HG02678 (cell line): ENCODE results near the gene GOLPH3.
"Not testable (repeated sequence)": the region's sequence is repeated elsewhere in the genome, so short reads cannot be mapped to it uniquely, and the experiment has no call there.

Experiments
- ATAC-seq: cut with Tn5 transposase; IDR thresholded peaks from one replicate; pipeline ENCODE4 v1.9.1; 2021; ENCODE audit warnings: mild to moderate bottlenecking, moderate library complexity; ENCODE audit not compliant: unreplicated experiment

Gene GOLPH3

DNA sequence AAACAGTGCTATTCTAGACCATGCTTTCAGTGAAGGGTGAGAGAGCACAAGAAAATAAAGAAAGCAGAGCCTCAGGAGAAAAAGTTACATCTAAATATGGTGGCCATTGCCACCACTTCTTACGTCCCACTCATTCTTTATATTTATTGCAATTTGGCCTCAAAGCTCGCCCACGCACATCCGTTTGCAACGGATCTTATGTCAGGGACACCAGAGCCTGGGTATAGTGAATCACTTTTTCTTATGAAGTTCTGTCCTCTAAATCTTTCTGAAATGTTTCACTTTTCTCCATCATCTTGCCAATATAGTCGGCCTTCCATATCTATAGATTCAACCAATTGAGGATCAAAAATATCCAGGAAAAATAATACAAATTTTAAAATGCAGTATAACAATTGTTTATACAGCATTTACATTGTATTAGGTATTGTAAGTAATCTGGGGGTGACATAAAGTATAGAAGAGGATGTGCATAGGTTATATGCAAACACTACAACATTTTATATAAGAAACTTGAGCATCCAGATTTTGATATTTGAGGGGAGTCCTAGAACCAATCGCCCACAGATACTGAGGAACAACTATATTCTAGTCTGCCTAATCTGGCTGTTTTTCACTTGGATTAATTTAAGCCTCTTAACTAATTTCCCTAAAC lies 35.2 kb downstream of the GOLPH3 start:
- ATAC-seq = no peak

DNA sequence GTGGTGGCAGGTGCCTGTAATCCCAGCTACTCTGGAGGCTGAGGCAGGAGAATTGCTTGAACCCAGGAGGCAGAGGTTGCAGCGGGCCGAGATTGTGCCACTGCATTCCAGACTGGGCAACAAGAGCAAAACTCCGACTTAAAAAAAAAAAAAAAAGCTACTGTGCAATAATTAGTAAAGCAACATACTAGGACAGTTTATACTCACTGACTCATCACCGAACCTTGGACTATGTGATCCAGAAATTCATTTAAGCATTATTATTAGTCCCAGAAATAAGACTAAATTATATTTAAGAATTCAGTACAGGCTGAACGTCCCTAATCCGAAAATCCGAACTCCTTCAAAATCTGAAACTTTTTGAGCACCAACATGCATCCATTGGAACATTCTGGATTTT lies 37.8 kb downstream of the GOLPH3 start:
- ATAC-seq = no peak

DNA sequence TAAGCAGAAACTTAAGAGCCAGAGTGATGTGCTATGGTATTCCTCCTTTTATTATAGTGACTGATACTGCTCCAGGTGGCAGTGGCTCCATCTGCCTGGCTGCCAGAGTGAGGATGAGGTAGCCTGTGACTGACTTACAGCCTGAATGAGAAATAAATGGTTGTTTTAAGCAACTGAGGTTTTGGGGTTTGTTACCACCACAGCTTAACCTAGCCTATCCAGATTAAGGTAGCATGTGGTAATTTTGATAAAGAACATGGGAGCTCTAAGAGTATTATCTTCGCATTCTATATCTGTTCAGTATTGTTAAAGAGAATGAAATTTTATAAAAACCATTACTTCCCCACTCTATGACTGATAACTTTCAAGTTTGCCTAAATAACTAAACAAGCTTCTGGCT lies 39.0 kb downstream of the GOLPH3 start:
- no peak for ATAC-seq

DNA sequence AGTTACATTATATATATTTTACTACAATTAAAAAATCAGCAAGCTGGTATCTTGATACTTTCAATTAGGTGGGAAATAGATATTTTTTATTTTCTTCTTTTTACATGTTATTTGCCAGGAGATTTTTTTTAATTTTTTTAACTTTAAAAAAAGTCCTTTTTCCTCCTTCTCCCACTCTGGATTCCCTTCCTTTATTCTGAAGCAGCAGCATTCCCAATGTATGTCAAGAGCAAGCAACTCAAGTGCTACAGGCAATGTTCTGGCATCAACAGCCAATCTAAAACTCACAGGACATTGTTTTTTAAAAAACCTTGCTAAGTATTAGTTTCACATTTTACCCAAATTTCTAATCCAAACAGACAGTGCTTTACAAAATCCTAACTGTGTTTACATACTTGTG lies 41.4 kb downstream of the GOLPH3 start:
- ATAC-seq = no peak

DNA sequence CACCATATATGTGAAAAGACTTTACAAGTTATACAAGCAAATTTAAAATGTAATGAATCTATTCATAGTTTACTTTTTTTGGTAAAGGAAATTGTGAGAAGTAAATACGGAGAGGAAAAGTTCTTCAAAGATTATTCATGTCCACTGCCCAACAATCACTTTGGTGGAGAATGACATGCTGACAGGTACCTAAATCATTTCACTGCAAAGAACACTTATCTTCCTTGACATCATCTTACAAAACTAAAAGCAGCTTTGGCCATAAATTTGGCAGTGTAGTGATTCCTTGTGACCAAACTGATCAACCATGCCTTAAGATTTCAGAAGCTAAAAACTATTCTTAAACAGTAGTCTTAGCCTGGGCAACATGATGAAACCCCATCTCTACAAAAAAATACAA lies 42.5 kb downstream of the GOLPH3 start:
- no peak for ATAC-seq

DNA sequence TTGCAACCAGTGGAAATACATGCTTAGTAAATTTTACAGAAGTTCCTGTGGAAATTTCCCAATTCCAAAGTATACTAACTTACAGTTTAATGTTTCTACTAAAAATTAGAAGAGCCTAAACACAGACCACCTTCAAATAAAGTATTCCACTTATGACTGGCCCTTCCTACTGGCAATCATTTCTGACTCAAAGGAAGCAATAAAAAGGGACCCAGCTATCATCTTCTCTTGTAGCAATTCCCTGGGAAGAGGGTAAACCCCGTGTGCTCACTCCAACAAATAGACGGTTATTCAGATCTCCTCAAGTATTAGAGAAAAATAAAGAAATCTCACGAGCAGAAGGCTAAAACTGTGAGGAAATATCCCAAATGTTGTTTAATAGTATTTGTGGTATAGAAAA lies 43.3 kb downstream of the GOLPH3 start:
- no peak for ATAC-seq

DNA sequence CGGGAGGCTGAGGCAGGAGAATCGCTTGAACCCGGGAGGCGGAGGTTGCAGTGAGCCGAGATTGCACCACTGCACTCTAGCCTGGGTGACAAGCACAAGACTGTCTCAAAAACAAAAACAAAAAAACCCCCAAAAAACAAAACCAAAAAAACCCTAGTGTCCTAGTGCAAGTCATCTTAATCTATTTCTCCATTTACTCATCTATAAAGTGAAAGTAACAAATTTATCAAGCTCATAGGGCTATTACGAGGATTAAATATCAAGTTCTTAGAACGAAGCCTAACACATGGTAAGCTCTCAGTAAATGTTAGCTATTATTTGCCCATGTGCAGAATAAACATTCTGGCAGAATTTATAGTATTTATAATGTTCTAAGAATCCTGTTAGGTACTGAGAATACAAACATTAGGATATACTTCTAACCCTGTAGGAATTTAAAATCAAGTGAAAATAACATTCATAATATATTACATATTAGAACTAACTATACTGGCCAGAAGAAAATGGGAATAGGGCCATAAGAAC lies 45.0 kb downstream of the GOLPH3 start:
- no peak for ATAC-seq

DNA sequence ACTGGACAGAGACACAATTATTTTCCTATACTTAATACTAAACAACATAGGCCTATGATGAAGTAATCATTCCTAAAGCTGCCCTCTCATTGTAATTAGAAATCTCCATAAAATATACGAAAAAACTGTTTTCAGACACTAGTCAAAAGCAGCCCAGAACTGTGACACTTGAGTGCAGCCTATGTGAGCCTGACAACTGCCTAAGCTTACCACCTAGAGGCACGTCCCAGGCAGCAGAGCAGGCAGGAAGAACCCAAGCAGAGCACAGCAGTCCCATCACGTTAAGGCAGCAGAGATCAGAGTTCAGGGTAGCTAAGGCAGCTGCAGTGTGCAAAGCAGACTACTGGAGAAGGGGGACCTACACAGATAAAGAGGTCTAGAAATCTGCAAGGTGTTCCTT lies 46.4 kb downstream of the GOLPH3 start:
- no peak for ATAC-seq

DNA sequence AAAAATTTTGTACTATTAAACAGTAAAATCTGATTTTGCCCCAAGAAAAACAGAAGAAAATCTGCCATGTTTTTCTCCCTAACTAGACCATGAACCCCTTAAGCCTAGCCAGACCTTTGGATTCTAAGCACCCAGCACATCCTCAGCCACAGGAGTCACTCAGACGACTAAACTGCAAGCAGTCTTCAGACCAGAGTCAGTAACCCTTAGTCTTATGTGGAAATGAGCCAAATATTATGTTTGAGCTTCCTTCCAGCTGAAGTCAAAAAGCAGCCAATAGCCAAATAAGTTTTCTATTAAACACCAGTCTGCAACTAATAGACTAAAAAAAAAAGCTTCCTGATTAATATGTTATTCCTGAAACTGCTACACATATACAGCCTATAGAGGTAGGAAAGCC lies 47.4 kb downstream of the GOLPH3 start:
- no peak for ATAC-seq

DNA sequence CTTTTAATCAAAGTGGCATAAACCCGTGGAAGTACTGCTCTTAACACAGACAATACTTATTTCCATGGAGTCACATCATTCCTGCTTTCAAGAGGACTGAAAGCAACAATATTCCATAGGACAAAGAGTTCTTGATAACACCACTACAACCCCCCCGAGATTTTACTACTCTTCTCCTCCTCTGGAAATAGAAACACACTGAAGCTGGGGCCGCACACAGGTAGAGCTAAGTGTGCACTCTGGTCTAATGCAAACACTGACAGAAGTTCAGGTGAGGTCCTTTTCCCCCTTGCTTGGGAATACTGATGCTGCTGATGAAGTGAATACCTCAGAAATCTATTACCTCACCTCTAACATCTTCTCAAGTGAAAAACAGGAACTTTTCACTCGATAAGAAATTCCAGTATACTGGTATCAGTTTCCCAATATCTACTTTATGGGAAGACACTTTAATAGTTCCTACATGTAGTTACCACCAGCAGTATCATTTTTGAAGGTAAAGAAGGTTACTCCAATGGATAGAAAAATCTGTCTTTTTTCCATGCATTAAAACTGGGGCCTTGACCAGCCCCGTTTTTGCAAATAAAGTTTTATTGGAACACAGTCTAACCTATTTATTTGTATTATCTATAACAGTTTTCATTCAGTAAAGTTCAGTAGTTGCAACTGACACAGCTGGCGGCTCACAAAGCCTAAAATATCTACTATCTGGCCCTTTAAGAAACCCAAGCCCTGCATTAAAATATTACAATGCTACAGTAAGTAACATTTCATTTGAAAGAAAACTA lies 50.0 kb downstream of the GOLPH3 start:
- no peak for ATAC-seq

DNA sequence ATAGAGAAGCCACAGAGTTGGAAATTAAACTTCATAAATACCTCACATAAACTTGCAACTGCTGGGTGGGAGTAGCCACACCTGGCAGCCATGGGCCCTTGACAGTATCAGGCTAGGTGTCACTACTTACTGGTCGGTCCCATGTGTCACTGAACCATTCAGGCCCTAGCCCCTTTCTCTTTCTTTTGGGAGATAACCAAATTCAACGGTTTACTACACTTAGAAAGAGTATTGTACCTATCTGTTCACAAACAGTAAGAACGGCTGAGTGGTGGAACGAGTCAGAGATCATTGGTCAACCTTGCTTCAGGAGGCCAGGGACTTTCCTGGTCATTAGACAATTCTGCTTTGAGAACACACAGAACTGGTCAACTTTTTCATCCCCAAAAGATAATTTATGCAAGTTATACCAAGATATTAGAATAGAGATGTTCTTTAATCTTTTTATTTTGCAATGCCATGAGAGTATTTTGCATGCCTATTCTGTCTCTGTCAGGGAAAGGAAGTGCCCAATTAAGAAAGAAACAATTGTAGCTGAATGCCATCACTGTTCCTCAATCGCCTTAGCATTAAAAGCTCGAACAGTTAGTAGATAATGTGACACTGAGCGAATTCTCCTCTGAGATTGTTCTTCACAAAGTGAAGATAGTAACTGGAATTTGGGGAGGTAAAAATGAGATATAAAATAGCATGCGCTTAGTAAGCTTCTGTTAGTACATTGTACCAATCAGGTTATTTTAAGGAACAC lies 50.9 kb downstream of the GOLPH3 start:
- peak; percentile 67 for ATAC-seq

DNA sequence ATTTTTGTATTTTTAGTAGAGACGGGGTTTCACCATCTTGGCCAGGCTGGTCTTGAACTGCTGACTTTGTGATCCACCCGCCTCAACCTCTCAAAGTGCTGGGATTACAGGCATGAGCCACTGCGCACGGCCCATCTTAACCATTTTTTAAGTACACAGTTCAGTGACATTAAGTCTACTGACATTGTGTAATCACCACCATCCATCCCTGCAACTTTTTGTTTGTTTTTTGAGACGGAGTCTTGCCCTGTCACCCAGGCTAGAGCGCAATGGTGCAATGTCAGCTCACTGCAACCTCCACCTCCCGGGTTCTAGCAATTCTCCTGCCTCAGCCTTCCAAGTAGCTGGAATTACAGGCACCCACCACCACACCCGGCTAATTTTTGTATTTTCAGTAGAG lies 55.2 kb downstream of the GOLPH3 start:
- ATAC-seq = not testable (repeated sequence)

DNA sequence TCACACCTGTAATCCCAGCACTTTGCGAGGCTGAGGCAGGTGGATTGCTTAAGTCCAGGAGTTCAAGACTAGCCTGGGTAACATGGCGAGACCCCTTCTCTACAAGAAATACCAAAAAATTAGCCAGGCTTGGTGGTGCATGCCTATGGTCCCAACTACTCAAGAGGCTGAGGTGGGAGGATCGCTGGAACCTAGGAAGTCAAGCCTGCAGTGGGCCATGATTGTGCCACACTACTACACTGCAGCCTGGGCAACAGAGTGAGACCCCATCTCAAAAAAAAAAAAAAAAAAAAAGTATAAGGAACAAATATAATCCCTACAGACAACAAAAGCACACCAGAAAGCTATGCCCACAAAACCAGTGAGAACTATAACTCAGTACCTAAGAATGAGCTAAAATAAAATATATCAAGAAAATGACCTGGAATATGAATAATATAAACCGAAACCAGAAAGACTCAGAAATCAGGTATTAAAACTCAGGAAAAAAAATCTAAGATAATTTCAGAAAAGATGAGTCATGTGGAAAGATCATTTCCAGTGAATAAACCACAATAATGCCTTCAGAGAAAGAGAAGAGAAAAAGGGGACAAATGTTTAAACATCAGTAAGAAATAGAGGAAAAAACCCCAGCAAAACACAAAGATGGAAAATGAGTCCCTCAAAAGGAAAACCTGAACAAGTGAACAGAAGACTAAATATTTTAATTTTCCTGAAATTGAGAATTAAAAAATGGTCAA lies 57.4 kb downstream of the GOLPH3 start:
- no peak for ATAC-seq

DNA sequence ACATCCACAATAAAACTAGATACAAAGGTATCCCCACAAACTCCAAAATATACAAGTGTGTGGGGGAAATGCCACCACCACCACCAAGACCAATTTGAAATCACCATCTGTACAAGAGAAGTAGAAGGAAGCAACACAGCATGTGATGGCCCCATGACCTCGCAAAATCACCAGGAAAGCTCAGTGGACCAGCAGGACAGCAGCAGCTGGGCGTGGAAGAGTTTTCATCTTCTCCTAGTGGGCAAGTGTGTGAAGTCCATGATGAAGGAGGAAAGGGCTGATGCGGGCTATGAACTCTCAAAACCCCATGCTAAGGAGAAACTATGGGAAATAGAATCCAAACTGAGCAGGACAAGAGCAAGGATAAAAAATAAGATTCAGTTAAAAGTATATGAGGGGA lies 58.1 kb downstream of the GOLPH3 start:
- no peak for ATAC-seq

DNA sequence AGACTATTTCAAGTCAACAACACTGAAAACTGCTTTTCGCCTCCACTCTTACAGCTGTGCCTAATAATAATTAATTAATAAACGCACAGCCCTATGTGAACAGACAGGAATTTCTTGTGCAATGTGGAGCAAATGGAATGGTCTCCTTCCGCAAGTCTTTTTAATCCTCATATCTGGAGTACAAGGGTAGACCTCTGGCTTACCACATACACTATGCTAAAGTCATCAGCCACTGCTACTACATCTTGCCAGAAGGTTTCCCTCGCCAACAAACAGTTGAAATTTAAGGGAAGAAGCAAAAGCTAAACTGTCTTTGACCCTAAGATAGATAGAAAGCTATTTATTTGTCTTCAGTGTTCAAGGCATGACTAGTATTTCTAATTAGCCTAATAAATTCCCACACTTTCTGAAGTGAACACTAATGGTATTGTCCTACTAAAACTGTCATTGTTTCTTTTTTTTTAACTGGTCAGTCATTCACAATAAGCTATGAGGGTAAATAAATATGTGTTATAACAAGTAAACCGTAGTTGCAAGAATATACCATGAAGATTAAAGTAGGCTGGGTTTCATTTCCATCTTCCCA lies 63.9 kb downstream of the GOLPH3 start:
- ATAC-seq = no peak

DNA sequence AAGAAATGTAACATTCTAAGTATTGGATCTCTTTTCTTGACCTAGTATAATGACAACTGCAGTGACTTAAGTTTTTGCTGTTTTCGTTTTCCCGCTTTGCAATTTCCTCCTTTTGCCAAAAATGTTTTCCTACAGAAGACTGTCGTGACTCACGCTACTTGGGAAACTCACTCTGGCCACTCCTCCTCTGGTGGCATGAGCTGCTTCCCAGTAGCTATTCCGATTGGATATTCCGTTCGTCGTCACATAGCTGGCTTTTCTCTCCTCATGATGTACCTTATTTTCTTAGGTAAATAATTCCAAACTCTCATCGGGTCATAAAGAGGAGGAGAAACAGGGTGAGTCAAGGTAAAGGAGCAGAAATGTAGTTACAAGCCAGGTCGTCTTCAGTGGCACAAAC lies 64.9 kb downstream of the GOLPH3 start:
- no peak for ATAC-seq

DNA sequence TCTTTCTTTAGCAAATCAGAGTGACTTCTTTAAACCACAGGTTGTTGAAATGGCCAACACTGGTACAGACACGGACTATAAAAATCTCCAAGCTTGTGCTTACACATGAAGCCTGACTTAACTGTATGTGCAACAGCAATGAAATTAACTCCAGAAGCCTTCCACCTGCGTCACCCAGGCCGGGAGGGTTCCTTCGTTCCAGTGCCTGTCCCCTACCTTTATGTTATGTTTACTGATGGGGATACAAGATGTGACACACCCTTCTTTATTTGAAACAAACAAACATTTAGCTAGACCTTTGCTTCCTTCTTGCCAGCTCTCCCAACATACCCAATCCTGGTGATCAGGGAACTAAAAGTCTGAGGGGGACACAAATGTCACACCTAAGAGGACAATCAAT lies 66.0 kb downstream of the GOLPH3 start:
- ATAC-seq = no peak

DNA sequence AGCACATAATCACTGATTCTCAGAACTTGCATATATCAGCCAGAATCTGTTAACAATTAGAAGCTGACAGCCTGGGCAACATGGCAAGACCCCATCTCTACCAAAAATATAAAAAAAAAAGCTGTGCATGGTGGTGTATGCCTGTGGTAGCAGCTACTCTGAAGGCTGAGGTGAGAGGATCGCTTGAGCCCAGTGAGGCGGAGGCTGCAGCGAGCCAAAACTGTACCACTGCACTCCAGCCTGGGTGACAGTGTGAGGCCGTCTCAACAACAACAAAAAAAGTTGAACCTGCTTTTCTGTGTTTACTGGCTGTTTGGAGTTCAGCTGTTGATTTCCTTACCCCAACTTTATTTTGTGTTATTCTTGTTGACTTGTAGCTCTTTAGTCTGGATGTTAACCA lies 66.8 kb downstream of the GOLPH3 start:
- no peak for ATAC-seq

DNA sequence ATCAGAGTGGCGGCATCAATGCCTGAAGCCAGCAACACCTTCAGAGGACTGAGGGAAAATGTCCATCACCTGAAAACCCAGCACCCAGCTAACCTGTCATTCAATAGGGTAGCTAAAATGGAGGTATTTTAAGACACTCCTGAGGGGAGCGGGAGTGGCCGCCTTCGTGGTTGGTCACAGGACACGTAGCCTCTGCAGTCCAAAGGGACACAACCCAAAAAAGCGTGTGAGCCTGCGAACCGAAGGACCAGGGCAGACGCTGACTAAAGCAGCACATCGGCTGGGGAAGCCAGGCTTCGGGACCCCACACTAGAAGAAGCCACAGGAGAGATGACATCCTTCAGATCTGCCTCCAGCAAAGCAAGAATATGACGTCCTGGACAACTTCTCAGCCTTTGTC lies 70.6 kb downstream of the GOLPH3 start:
- ATAC-seq = no peak

DNA sequence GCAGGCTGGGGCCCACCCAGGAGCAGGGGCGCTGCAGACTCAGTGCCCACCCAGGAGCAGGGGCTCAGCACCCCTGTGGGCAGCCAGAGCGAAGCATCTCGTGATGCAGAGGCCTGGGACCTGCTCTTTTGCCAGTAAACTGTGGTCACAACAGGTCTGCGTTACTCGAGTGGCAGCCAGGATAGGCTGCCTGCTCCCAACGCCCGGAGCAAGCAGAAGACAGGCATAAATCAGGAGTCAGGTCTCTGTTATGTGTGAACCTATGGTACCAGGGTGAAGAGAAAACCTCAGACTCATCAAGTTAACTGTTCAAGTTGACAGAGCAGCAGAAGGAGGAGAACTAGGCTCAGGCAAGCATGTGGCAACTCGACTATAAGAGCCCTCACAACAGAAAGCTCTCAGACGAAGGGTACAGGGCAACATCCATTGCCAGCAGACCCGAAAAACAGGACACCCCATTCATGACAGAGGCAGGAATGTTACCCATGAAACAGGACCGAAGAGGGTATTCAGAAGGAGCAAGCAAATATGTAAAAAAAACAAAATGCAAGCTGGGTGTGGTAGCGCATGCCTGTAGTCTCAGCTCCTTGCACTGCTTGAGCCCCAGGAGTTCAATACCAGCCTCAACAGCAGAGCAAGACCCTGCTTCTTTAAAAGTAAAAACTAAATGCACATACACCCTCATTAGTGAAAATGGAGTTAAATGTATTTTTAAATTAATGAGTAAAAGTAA lies 71.7 kb downstream of the GOLPH3 start:
- no peak for ATAC-seq
